ENCODE data around the gene SHOC2.

SHOC2 gene

DNA sequence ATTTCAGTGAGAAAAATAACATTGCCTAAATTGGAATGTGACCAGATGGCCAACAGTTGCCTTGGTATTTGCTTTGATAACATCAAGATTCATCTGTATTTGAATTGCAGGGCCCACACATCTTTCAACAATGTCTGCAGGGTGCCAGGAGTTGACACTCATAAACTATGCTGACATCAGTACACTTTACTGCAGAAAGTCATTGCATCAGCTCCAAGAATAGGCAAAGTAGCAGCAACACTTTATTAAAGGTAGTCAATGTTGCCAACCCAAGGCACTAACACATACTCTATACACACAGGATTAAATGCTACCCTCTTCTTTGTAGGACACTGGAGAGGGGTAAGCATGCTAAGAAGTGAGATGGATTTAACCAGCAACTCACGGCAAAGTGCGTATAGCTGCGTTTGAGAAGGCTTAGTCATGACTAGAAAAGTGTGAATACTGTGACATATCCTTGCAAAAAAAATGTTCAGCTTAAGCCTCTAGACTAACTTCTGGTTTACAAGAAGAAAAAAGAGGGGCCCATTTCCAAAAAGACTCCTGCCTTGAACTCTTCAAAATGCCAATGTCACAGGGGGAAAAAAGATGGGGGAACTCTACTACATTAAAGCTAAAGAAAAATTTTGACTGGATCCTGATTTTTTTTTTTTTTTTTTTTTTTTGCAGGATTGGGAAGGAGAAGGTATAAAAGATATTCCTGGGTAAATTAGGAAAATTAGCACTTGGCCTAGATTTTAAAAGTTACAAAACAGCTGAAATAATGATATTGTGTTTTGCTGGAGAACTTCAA lies 2.7 kb upstream of the SHOC2 start:
- DNase-seq (ENCODE audit: low read depth): no peak
- TF ChIP-seq, protein P1, sequence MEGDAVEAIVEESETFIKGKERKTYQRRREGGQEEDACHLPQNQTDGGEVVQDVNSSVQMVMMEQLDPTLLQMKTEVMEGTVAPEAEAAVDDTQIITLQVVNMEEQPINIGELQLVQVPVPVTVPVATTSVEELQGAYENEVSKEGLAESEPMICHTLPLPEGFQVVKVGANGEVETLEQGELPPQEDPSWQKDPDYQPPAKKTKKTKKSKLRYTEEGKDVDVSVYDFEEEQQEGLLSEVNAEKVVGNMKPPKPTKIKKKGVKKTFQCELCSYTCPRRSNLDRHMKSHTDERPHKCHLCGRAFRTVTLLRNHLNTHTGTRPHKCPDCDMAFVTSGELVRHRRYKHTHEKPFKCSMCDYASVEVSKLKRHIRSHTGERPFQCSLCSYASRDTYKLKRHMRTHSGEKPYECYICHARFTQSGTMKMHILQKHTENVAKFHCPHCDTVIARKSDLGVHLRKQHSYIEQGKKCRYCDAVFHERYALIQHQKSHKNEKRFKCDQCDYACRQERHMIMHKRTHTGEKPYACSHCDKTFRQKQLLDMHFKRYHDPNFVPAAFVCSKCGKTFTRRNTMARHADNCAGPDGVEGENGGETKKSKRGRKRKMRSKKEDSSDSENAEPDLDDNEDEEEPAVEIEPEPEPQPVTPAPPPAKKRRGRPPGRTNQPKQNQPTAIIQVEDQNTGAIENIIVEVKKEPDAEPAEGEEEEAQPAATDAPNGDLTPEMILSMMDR (IDR thresholded peaks at IDR 0.05; ENCODE audit: low read depth, low read length, missing control alignments): no peak
- H3K4me3 ChIP-seq (ENCODE audit: low read depth, low read length): no peak overlapping the region

DNA sequence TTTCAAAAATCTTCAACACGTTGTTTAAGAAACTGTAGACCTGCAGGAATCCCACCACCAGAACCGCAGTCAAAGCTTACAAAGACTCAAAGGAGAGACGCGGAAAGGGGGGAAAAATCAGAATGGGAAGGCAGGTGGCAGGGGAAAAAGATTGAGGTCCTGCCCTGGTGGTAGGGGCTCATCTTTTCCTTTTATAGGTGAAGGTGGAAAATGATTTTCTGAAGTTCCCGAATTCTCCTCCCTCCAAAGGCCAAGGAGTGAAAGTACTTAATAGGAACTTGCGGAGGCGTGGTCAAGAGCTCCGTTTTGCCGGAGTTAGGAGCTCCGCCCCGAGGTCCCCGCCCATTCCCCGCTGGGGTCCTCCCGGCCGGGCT lies 1.1 kb upstream of the SHOC2 start:
- TF ChIP-seq, protein P1 (IDR thresholded peaks at IDR 0.05; ENCODE audit: low read depth, low read length, missing control alignments): no peak

DNA sequence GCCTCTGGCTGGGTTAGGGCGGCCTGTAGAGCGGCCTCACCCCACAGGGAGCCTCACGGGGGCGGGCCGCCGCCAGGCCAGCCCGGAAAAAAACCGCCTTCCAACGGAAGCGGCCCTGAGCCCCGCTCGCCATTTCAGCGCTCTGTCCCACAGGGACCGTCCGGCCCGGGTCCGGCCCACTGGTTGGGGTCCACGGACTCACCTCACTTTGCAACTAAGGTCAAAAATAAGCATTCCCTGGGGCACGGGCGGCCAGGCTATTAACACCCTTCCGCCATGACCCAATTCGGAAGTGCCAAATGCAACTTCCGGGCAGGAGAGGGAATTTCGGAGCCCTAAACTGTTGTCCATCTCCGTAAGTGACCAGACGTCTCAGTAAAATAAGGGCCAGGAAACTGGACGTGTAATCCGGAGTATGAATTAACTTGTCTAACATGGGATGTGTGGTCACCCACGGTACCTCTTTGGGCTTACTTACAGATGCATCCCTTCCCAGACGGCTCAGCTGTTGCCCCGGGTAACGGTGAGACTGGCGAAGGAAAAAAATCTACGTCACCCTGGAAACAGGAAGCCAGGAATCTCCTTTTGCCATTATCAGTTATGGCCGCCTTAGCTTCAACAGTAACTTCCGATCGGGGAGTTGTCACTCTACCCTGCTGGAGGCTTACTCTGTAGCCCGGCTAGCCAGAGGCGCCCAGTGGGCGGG lies 608 bp upstream of the SHOC2 start, which contains the start of gene BBIP1:
Gene BBIP1 (minus strand): TSS at position 538 of the 706 bp plus-strand sequence. CDS start 1,023 bp downstream, outside the sequence.
- DNase-seq (ENCODE audit: low read depth): peak; percentile 99
- TF ChIP-seq, protein P1 (IDR thresholded peaks at IDR 0.05; ENCODE audit: low read depth, low read length, missing control alignments): no peak
- peak within 1 kb of the TSS; percentile 92 for H3K4me3 ChIP-seq (ENCODE audit: low read depth, low read length)

More for the DNA sequence above, 1.1 kb upstream of the SHOC2 start:
- H3K4me3 ChIP-seq (ENCODE audit: low read depth, low read length): peak overlapping the region; percentile 89
- peak; percentile 81 for DNase-seq (ENCODE audit: low read depth)

DNA sequence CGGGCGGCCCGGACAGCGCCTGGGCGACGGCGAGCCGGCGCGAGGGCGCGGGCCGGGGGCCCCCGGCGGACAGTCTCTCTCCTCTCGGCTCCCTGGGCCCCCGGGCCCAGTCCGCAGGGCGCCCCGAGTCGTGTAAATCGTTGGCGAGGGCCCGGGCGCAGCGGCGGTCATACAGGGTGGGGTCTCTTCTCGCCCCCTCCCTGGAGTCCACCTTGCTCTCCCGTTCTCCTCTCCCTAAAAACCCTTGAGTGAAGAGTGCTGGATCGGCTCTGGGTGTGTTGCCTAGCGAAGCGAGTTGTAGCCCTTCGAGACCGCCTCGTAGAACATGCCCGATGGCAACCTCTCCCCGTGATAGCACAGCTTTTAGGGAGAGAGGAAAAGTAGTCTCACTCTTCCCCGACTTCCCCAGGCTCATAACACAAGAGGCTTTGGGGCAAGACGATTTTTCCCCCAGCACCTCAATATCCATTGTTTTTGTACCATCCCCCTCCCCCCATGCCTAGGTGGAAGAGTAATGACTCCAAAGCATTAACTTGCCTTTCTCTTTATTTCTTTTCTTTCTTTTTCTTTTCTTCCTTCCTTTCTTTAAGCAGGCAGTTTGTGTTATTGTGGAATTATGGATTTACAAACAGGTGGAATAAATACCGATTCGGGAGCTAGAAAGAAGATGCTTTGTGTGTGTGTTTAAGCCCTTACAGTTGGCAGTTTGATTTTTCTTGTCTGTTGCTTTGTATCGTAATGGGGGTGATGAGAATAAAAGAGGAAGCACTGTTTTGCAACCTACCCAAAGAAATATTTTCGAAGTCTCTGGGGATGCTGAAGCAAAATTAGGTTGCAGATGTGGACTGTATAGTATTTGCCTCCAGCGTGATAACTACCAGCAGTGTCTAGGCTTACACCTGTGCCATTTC lies 822 bp downstream of the SHOC2 start:
- peak; percentile 78 for DNase-seq (ENCODE audit: low read depth)
- TF ChIP-seq, protein P1 (IDR thresholded peaks at IDR 0.05; ENCODE audit: low read depth, low read length, missing control alignments): no peak
- H3K4me3 ChIP-seq (ENCODE audit: low read depth, low read length): peak overlapping the region; percentile 92

DNA sequence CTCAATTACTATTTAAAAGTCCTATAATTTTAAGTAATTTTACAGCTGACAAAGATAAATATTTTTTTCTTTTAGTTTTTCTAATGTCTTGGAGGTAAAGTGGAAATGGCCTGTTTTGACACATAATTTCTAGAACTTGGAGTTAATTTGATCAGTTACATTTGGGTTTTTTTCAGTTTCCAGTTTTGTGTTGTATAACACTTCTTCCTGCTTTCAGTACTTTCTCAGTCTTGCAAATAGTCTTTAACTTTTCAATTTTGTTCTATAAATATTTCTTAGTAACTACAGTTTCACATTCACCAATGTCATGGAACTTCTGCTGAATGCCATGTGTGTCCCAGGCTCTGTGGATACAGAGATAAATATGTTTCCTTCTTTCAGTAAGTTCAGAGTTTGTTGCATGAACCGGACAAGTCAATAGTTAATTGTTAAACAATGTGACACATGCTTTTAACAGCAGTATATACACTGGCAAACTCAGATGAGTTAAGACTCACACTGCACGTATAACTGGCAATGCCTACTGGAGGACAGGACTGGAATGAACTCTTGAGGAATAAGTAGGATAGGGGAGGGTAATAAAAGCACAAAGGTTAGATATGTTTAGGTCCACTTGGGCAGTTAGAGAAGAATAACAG lies 4.6 kb downstream of the SHOC2 start:
- peak overlapping the region; percentile 14; the same call in 1 of the 2 replicates for H3K4me3 ChIP-seq (ENCODE audit: low read depth, low read length)
- peak; percentile 19 for DNase-seq (ENCODE audit: low read depth)
- TF ChIP-seq, protein P1 (IDR thresholded peaks at IDR 0.05; ENCODE audit: low read depth, low read length, missing control alignments): no peak

DNA sequence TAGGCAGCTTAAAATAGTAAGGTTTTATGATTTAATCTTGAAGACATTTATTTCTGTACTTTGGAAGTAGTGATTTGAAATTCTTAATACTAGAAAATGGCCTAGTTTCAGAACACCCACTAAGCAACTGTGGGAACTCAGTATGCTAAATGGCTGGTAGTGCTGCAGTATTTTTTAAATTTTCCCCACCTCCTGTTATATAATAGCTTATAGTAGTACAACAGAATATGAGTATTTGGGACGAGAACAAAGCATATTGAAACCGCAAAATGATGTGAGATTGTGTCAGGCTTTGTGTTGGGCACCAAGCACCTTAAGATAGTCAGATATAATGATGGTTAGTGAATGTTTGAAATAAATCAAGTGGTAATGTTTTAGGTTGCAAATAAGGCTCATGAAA lies 8.1 kb downstream of the SHOC2 start:
- TF ChIP-seq, protein P1 (IDR thresholded peaks at IDR 0.05; ENCODE audit: low read depth, low read length, missing control alignments): no peak

More for the DNA sequence above, 8.1 kb downstream of the SHOC2 start:
- H3K4me3 ChIP-seq (ENCODE audit: low read depth, low read length): no peak overlapping the region
- DNase-seq (ENCODE audit: low read depth): no peak
